HG03558 (cell line): ENCODE results near the gene IL24.
"Not testable (repeated sequence)": the region's sequence is repeated elsewhere in the genome, so short reads cannot be mapped to it uniquely, and the experiment has no call there.

ENCODE experiments used
- ATAC-seq: cut with Tn5 transposase; IDR thresholded peaks from one replicate; pipeline ENCODE4 v1.9.1; 2021; ENCODE audit warnings: moderate number of reproducible peaks; ENCODE audit not compliant: unreplicated experiment; ENCODE audit errors: extremely low read depth

The IL24 gene

DNA sequence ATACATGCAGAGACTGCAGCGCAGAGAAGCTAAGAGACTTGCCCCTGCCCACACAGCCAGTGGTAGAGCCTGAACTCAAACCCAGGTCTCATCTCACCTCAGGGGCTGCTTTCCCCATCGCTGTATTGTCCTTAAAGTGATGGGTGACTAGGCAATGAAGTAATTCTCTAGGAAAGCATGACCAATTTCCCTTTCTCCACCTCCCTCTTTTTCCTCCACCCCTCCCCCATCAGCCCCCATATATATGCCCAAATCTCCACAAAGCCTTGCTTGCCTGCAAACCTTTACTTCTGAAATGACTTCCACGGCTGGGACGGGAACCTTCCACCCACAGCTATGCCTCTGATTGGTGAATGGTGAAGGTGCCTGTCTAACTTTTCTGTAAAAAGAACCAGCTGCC lies at the start of gene IL24:
IL24 (plus strand) TSS at position 269 of the 400 bp plus-strand sequence. CDS start 390 bp downstream, outside the sequence.
- no peak for ATAC-seq

GRCh38 chr1:206847946-206848345 lies 49.3 kb upstream of the IL24 start:
- ATAC-seq: no peak

DNA sequence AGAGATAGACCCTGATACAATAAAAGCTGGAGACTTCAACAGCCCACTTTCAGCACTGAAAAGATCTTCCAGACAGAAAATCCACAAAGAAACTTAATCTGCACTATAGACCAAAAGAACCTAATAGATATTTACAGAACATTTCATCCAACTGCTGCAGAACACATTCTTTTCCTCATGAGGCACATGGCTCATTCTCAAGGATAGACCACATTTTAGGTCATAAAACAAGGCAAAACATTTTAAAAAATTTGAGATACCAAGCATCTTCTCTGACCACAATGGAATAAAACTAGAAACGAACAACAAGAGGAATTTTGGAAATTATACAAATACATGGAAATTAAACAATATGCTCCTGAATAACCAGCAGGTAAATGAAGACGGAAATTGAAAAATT lies 46.8 kb upstream of the IL24 start:
- no peak for ATAC-seq

GRCh38 chr1:206851341-206852010 lies 45.8 kb upstream of the IL24 start:
- no peak for ATAC-seq

DNA sequence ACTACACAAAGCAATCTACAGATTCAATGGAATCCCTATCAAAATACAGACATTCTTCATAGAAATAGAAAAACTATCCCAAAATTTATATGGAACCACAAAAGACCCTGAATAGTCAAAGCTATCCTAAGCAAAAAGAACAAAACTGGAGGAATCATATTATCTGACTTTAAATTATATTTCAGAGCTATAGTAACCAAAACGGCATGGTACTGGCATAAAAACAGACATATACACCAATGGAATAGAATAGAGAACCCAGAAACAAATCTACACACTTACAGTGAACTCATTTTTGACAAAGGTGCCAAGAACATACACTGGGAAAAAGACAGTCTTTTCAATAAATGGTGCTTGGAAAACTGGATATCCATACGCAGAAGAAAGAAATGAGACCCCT lies 44.6 kb upstream of the IL24 start:
- ATAC-seq: not testable (repeated sequence)

DNA sequence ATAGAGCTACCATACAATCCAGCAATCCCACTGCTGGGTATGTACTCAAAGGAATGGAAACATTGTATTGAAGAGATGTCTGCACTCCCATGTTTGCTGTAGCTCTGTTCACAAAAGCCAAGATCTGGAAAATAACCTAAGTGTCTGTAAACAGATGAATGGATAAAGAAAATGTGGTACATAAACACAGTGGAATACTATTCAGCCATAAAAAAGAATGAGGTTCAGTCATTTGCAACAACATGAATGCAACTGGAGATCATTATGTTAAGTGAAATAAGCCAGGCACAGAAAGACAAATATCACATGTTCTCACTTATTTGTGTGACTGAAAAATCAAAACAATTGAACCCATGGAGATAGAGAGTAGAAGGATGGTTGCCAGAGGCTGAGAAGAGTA lies 43.5 kb upstream of the IL24 start:
- ATAC-seq: not testable (repeated sequence)

- ATAC-seq: no peak
Observed at GRCh38 chr1:206854401-206855129, 42.7 kb upstream of the IL24 start.

- ATAC-seq: no peak
Observed at GRCh38 chr1:206855859-206856258, 41.4 kb upstream of the IL24 start.

- ATAC-seq: no peak
Observed at GRCh38 chr1:206856674-206857464, 40.4 kb upstream of the IL24 start.

DNA sequence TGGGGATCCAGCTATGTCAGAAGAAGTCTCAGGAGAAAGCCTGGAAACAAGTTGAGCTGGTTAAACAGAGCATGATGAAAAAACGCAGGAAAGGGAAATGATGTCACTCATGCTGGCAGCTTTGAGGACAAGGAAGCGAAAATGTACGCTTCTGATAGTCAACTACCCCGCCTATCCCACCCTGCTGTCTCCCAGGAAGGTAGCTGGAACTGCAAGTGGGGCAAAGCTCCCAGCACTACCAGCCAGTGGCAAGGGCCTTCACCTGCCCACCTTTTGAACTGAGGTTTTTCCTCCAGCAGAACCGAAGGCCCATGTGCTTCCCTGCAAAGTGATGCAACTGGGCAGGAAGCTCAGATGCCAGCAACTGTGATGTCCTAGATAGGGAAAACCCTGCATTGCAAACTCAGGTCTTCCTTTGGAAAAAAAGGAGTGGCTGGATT lies 38.1 kb upstream of the IL24 start:
- ATAC-seq: no peak

- ATAC-seq: no peak
Observed at GRCh38 chr1:206860165-206860564, 37.1 kb upstream of the IL24 start.

DNA sequence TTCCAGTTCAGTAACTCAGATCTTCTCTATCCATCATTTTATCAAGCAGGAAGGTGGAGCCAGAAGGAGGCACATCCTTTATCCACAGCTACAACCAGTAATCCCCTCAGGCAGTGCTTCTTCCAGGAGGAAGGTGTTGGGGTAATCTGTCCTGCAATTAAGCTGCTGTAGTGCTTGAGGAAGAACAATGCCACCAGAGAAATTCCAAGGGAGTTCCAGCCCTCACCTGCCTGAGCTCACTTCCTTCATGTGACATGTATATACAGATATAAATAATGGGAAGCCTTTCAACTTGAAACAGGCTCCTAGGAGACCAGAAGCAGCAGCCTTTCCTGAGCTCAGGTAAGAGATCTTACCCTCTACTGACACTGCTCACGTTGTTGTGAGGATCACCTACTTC lies 34.0 kb upstream of the IL24 start:
- ATAC-seq: no peak

DNA sequence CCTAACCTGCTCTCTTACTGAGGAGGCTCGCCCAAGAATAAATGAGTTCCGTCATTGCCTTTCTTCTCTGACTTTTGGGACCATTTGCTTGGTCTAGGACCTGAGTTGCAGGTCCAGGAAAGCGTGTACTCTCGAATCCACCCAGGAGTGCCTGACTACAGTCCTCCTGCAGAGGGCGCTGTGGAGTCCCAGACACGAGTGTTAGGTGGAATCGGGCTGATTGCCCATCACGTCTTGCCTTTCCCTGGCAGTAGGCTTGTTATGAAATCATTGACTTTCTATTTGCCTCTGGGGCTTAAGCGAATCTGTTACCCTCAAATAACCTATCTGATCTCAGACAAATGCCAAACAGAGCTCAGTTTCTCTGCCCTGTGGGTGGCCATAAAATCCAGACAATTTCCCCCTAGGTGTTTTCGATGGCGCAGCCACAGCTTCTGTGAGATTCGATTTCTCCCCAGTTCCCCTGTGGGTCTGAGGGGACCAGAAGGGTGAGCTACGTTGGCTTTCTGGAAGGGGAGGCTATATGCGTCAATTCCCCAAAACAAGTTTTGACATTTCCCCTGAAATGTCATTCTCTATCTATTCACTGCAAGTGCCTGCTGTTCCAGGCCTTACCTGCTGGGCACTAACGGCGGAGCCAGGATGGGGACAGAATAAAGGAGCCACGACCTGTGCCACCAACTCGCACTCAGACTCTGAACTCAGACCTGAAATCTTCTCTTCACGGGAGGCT lies 32.1 kb upstream of the IL24 start, which contains the start of gene IL20:
IL20 (plus strand) TSS at position 685 of the 733 bp plus-strand sequence. CDS start 230 bp downstream, outside the sequence.
- no peak for ATAC-seq

DNA sequence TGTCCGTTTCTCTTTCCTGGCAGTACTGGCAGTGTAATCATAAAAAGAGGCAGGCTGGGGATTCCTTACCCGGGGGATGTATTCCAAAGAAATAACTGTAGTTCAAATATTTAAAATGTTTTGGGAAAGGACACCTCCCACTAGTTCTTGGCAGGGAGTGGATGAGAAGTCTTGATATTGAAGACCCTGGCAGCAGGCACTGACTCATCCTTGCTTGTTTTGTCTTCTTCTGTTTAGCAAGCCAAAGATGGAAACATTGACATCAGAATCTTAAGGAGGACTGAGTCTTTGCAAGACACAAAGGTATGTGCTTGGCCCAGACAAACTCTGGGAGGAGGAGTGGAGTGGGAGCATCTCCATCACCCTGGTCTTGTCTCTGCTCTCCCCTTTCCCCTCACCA lies 31.2 kb upstream of the IL24 start:
- no peak for ATAC-seq

DNA sequence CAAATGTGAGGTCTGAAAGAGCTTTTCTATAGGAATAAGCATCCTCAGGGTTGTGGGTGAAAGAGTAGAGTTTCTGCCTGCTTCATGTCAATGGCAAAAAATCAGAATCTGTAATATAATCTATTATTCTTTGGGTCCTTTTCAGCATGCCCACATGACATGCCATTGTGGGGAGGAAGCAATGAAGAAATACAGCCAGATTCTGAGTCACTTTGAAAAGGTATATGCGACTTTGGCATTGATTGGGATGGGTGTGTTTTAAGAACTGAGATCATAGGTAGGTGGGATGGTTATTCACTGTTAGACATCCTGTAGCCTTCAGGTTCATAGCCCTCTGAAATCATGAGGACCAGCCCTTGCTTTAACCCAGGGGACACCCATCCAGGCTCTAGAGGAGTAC lies 30.0 kb upstream of the IL24 start:
- no peak for ATAC-seq

DNA sequence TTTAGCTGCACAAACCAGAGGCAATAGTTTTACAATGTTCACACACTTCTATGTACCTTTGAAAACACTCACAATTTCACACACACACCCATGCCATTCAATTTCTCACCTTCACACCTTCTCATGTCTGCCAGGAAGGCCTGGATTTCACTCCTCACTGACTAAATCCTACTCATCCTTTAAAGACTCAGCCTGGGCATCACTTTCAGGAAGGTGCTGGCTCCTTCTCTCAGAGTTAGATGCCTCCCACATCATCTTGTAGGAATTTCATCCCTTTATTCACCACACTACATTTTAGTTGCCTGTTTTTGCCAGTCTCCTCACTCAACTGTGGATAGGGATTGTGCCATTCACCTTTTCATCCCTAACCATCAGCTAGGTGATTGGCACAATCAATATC lies 29.5 kb upstream of the IL24 start:
- ATAC-seq: no peak

DNA sequence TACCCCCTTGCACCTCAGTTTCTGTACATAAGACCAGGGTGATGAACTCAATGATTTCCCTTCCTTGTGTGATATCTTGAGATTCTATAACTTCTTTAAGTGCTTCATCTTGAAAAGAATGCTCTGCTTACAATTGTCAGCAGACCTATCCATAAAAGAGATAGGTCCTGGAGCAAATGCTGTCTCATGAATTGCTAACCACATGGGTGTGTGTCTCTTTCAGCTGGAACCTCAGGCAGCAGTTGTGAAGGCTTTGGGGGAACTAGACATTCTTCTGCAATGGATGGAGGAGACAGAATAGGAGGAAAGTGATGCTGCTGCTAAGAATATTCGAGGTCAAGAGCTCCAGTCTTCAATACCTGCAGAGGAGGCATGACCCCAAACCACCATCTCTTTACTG lies 29.0 kb upstream of the IL24 start:
- ATAC-seq: no peak

GRCh38 chr1:206872139-206872538 lies 25.1 kb upstream of the IL24 start:
- ATAC-seq: no peak

- ATAC-seq: no peak
Observed at GRCh38 chr1:206873603-206874188, 23.5 kb upstream of the IL24 start.
